Omental fat pad (tissue), 4 donors: ENCODE results near the gene S100A11. TPM values are rescaled to one million over a fixed set of nuclear protein-coding genes. Genes with fewer than 3 reads are reported as not detected.
A peak's percentile ranks its signal among the peaks of the same experiment; 100 is the strongest.

Source experiments
- ATAC-seq: fragments of 150-250 bp; one replicate; pipeline ENCODE4 v1.9.1; 2016; ENCODE audit warnings: mild to moderate bottlenecking, moderate library complexity; ENCODE audit not compliant: low FRiP score
- DNase-seq: peaks from one replicate; pipeline ENCODE4 v3.0.0-alpha.2; 2019; ENCODE audit warnings: low spot score
- CTCF ChIP-seq, 3 donors: fragments of 450-650 bp; IDR thresholded peaks; one replicate each; pipeline ENCODE4 v1.5.1; 2016 to 2017; ENCODE audit warnings: antibody characterized with exemption in 3 of 3, mild to moderate bottlenecking in 3 of 3, moderate library complexity in 2 of 3
- total RNA-seq, 4 donors: library from RNA; depleted of rRNA; stranded (reverse); fragments of >200 nt; gene quantifications; one replicate each; pipeline ENCODE4 v1.1.0, GENCODE V29; 2016

The S100A11 gene
- total RNA-seq, 4 donors from 2014 or later, result 211 to 389 (median 295) TPM

- ATAC-seq, result peak; percentile 50
- no peak for TF ChIP-seq CTCF (IDR thresholded peaks at IDR 0.05)
- DNase-seq, result no peak
Observed at GRCh38 chr1:152048416-152049009, 11.7 kb upstream of the S100A11 start.

GRCh38 chr1:152047730-152048415, 11.1 kb upstream of the S100A11 start:
- no peak for TF ChIP-seq CTCF (IDR thresholded peaks at IDR 0.05)
- DNase-seq, result peak; percentile 81
- ATAC-seq, result peak; percentile 90

- DNase-seq (no peak), ATAC-seq (no peak)
- TF ChIP-seq CTCF (IDR thresholded peaks at IDR 0.05), result no peak
Observed at GRCh38 chr1:152047413-152047729, 10.6 kb upstream of the S100A11 start.

- ATAC-seq, result no peak
- no peak for DNase-seq
- TF ChIP-seq CTCF (IDR thresholded peaks at IDR 0.05), result no peak
Observed at GRCh38 chr1:152044386-152044785, 7.6 kb upstream of the S100A11 start.

- no peak for ATAC-seq
- TF ChIP-seq CTCF (IDR thresholded peaks at IDR 0.05), result no peak
Observed at GRCh38 chr1:152043870-152044269, 7.1 kb upstream of the S100A11 start.

GRCh38 chr1:152042030-152042429, 5.2 kb upstream of the S100A11 start:
- DNase-seq (no peak), ATAC-seq (no peak)

More at GRCh38 chr1:152043870-152044269, 7.1 kb upstream of the S100A11 start:
- no peak for DNase-seq

More at GRCh38 chr1:152042030-152042429, 5.2 kb upstream of the S100A11 start:
- TF ChIP-seq CTCF (IDR thresholded peaks at IDR 0.05), result no peak
